GM23248 (cell line): ENCODE data around the gene SUPT7L. TPM values are rescaled to one million over a fixed set of nuclear protein-coding genes. Genes with fewer than 3 reads are reported as not detected.
"Not testable (repeated sequence)": the region's sequence is repeated elsewhere in the genome, so short reads cannot be mapped to it uniquely, and the experiment has no call there.

Experiments
- DNase-seq: peaks from one replicate; pipeline ENCODE4 v3.0.0-alpha.2; 2015
- H2AFZ ChIP-seq: fragments of 200-600 bp; sonication (generic); 2 replicates; pipeline ENCODE4 v1.6.1; 2016; ENCODE audit warnings: antibody characterized with exemption
- H3F3A ChIP-seq: fragments of 200-600 bp; sonication (generic); 2 replicates; pipeline ENCODE4 v1.6.1; 2016; ENCODE audit warnings: mild to moderate bottlenecking, antibody characterized with exemption, mixed run types; ENCODE audit not compliant: insufficient read depth
- H3K27ac ChIP-seq: fragments of 200-600 bp; sonication (generic); 2 replicates; pipeline ENCODE4 v1.5.1; 2016; ENCODE audit warnings: mild to moderate bottlenecking
- H3K27me3 ChIP-seq: fragments of 200-600 bp; sonication (generic); replicated peaks from 2 replicates; pipeline ENCODE4 v1.6.1; 2016; ENCODE audit warnings: mild to moderate bottlenecking; ENCODE audit not compliant: insufficient read depth
- H3K36me3 ChIP-seq: fragments of 200-600 bp; sonication (generic); 2 replicates; pipeline ENCODE4 v1.6.1; 2016; ENCODE audit warnings: low read depth, mild to moderate bottlenecking
- H3K4me1 ChIP-seq: fragments of 200-600 bp; sonication (generic); 2 replicates; pipeline ENCODE4 v1.6.1; 2016; ENCODE audit warnings: mild to moderate bottlenecking; ENCODE audit not compliant: insufficient read depth
- H3K4me2 ChIP-seq: fragments of 200-600 bp; sonication (generic); one replicate; pipeline ENCODE4 v1.6.1; 2016; ENCODE audit warnings: mild to moderate bottlenecking; ENCODE audit not compliant: unreplicated experiment
- H3K4me3 ChIP-seq: fragments of 200-600 bp; sonication (generic); 2 replicates; pipeline ENCODE4 v1.5.1; 2016; ENCODE audit warnings: mild to moderate bottlenecking
- H3K79me2 ChIP-seq: fragments of 200-600 bp; sonication (generic); 2 replicates; pipeline ENCODE4 v1.6.1; 2016; ENCODE audit warnings: mild to moderate bottlenecking; ENCODE audit not compliant: insufficient read depth
- H3K9ac ChIP-seq: fragments of 200-600 bp; sonication (generic); 2 replicates; pipeline ENCODE4 v1.6.1; 2016; ENCODE audit warnings: mild to moderate bottlenecking
- H3K9me2 ChIP-seq: fragments of 200-600 bp; sonication (generic); 2 replicates; pipeline ENCODE4 v1.6.1; 2016; ENCODE audit warnings: mixed run types, mild to moderate bottlenecking, moderate library complexity; ENCODE audit not compliant: insufficient read depth
- H3K9me3 ChIP-seq: fragments of 200-600 bp; sonication (generic); one replicate; pipeline ENCODE4 v1.6.1; 2017; ENCODE audit warnings: low read depth
- H4K20me1 ChIP-seq: fragments of 200-600 bp; sonication (generic); 2 replicates; pipeline ENCODE4 v1.6.0; 2016; ENCODE audit not compliant: insufficient read depth
- EZH2 ChIP-seq: fragments of 200-600 bp; sonication (generic); IDR thresholded peaks from 2 replicates; pipeline ENCODE4 v1.6.1; 2018; ENCODE audit warnings: antibody characterized with exemption, mild to moderate bottlenecking; ENCODE audit not compliant: insufficient read depth, poor library complexity, severe bottlenecking
- EZH2phosphoT487 ChIP-seq: fragments of 200-600 bp; sonication (generic); IDR thresholded peaks from 2 replicates; pipeline ENCODE4 v1.6.1; 2018; ENCODE audit warnings: antibody characterized with exemption, moderate library complexity, mild to moderate bottlenecking, low read depth; ENCODE audit not compliant: insufficient read depth
- WGBS, 2 experiments: methylation state at CpG; one replicate each; pipeline ENCODE4 v1.1.6; 2015 to 2017; ENCODE audit warnings: low lambda C conversion rate in 2 of 2, low coverage in 1 of 2; ENCODE audit errors: missing lambda C conversion rate in 2 of 2; 5-methylcytosine and 5-hydroxymethylcytosine counted together
- in situ Hi-C: fragments of 300-500 bp; cut with MboI; formaldehyde crosslinking; loops from 2 replicates; pipeline ENCODE4 v1.15.0; 2020
- polyA plus RNA-seq: library from polyadenylated mRNA; unstranded; fragments of >200 nt; fragmentation: Nextera tagmentation; extraction: Ambion mirVana; gene quantifications from 2 replicates; pipeline ENCODE4 v1.2.1, GENCODE V29; 2016
- total RNA-seq: library from RNA; depleted of rRNA; stranded (reverse); fragments of >200 nt; shearing (Covaris generic); gene quantifications from 2 replicates; pipeline ENCODE4 v1.2.3, GENCODE V29; 2014

SUPT7L gene
- total and polyA plus RNA-seq, 2 experiments from 2014 or later, result 23.3 to 24.6 TPM

DNA sequence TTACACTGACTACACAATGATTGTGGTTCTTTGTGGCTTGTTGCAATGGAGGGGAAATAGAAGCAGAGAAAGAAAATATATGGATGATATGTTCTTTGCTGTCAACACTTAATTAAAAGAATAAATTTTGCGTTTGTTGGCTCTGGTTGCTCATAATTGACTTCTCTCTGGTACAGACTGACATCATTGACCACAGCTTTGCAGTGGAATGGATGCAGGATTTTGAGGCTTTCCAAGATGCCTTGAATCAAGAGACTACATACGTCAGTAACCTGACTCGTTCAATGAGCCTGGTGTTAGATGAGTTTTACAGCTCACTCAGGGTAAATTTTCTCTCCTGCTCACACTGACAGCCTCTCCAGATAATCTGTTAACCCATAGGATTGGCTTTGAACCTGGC, 24.7 kb downstream of the SUPT7L start:
- Histone ChIP-seq H2AFZ (no peak overlapping the region), H3K36me3 (peaks cover 43% of the 10 kb centered on the region), H3K79me2 (no peaks in the 10 kb centered on the region), H3K27me3 (no peaks in the 10 kb centered on the region), H3K4me1 (peaks cover 20% of the 10 kb centered on the region), H3K9me3 (no peaks in the 10 kb centered on the region), H3K4me2 (peak overlapping the region; percentile 71), H3K9ac (0 out of 2 replicates have a peak overlapping the region, but pooled peaks have one; percentile 16), H3K27ac (peak overlapping the region; percentile 82), H3K9me2 (no peaks in the 10 kb centered on the region), H3F3A (peaks cover 39% of the 10 kb centered on the region), H3K4me3 (peak overlapping the region; percentile 17; the same call in 1 of the 2 replicates), H4K20me1 (peaks cover 3% of the 10 kb centered on the region; the same call in 1 of the 2 replicates)
- peak; percentile 95 for TF ChIP-seq EZH2phosphoT487
- no peak for TF ChIP-seq EZH2
- 3 to 5% methylated on average over 3 of the region's 3 CpGs for WGBS, 2 experiments
- peak; percentile 93 for DNase-seq
- in situ Hi-C loops, result no loop called here

DNA sequence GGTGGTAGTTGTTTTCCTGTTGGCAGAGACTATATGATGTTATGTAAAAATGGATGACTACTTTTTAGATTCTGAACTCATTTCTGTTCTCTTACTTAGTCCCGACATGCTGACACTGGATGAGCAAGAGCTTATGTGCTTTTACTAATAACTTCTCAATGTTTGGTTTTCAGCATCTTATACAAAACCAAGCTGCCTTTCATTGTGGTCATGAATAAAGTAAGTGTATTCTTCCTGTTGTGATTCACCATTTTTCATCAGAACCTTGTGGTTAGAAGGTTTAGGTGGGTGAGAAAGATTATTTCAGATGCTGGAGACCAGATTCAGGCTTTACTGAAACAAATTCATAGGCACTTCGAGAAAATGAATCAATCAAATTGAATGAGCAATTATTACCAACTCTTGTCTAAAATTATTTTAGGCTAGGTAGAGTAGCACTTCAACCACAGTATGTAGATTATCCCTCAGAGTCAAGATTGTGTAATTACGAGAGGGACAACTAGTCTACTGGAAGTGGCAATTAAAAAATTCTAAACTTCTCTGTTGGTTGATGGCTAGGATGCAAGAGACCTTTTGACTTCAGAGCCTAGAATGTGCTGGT, 25.3 kb downstream of the SUPT7L start:
- DNase-seq, result peak; percentile 95
- Histone ChIP-seq H2AFZ (no peak overlapping the region), H3K9me2 (no peaks in the 10 kb centered on the region), H3F3A (peaks cover 39% of the 10 kb centered on the region), H4K20me1 (peaks cover 3% of the 10 kb centered on the region; the same call in 1 of the 2 replicates), H3K9ac (peak overlapping the region; percentile 16), H3K9me3 (no peaks in the 10 kb centered on the region), H3K4me1 (peaks cover 20% of the 10 kb centered on the region), H3K4me3 (peak overlapping the region; percentile 17; the same call in 1 of the 2 replicates), H3K27me3 (no peaks in the 10 kb centered on the region), H3K79me2 (no peaks in the 10 kb centered on the region), H3K4me2 (peak overlapping the region; percentile 71), H3K36me3 (peaks cover 42% of the 10 kb centered on the region), H3K27ac (peak overlapping the region; percentile 82)
- WGBS, 2 experiments, result 8 to 10% methylated on average over 3 of the region's 3 CpGs
- in situ Hi-C loops, result no loop called here
- peak; percentile 80; the same call in 1 of the 2 replicates for TF ChIP-seq EZH2phosphoT487
- no peak for TF ChIP-seq EZH2

DNA sequence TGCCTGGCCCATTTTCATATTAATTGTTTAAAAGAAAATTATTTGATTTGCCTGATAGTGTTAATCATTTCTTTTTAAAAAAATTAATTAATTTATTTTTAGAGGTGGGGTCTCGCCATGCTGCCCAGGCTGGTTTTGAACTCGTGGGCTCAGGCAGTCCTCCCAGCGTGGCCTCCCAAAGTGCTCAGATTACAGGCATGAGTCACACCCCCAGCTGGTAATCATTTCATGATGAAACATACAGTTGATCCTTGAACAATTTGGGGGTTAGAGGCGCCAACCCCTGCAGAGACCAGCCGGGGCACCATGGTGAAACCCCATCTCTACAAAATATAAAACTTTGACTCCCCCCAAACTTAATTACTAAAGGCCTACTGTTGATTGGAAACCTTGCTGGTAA, 26.6 kb downstream of the SUPT7L start:
- H3K9me2 ChIP-seq, result no peaks in the 10 kb centered on the region
- H3K27me3 ChIP-seq, result no peaks in the 10 kb centered on the region
- H3K27ac ChIP-seq, result no peak overlapping the region
- no peak overlapping the region for H2AFZ ChIP-seq
- peaks cover 48% of the 10 kb centered on the region for H3K36me3 ChIP-seq
- H3K9me3 ChIP-seq, result no peaks in the 10 kb centered on the region
- peaks cover 20% of the 10 kb centered on the region for H3K4me1 ChIP-seq
- H3K4me3 ChIP-seq, result no peak overlapping the region
- H3K4me2 ChIP-seq, result peak overlapping the region; percentile 4
- no peak for TF ChIP-seq EZH2phosphoT487
- TF ChIP-seq EZH2, result no peak
- WGBS, 2 experiments, result 82 to 84% methylated on average over 5 of the region's 5 CpGs
- in situ Hi-C loops, result no loop called here
- no peak overlapping the region for H3K9ac ChIP-seq
- peak; percentile 26 for DNase-seq
- H3K79me2 ChIP-seq, result no peaks in the 10 kb centered on the region
- H3F3A ChIP-seq, result peaks cover 39% of the 10 kb centered on the region
- peaks cover 3% of the 10 kb centered on the region; the same call in 1 of the 2 replicates for H4K20me1 ChIP-seq

DNA sequence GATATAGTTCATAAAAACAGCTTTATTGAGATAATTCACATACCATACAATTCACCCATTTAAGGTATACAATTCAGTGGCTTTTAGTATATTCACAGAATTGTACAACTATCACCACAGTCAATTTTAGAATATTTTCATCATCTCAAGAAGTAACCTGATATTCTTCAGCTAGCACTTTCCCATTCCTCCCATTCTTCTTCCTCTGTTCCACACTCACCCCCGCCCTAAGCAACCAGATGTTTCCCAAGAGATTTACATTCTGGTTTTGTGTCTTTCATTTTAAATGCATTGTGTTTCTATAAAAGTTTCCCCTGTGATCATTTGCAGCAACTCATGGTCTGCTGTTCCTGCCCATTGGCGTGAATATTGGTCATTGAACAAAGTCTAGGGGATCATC, 29.1 kb downstream of the SUPT7L start:
- Histone ChIP-seq H3K9me3 (no peaks in the 10 kb centered on the region), H3K36me3 (peaks cover 35% of the 10 kb centered on the region), H3K9ac (no peak overlapping the region), H3K27ac (no peak overlapping the region), H3F3A (peaks cover 37% of the 10 kb centered on the region), H3K4me1 (peaks cover 23% of the 10 kb centered on the region), H3K4me3 (no peak overlapping the region), H3K9me2 (no peaks in the 10 kb centered on the region), H3K79me2 (peaks cover 7% of the 10 kb centered on the region), H2AFZ (no peak overlapping the region), H3K4me2 (no peak overlapping the region), H3K27me3 (no peaks in the 10 kb centered on the region), H4K20me1 (peaks cover 3% of the 10 kb centered on the region; the same call in 1 of the 2 replicates)
- TF ChIP-seq EZH2 (no peak), EZH2phosphoT487 (no peak)
- in situ Hi-C loops, result no loop called here
- WGBS, 2 experiments, result 95 to 97% methylated on average over 2 of the region's 2 CpGs
- no peak for DNase-seq

DNA sequence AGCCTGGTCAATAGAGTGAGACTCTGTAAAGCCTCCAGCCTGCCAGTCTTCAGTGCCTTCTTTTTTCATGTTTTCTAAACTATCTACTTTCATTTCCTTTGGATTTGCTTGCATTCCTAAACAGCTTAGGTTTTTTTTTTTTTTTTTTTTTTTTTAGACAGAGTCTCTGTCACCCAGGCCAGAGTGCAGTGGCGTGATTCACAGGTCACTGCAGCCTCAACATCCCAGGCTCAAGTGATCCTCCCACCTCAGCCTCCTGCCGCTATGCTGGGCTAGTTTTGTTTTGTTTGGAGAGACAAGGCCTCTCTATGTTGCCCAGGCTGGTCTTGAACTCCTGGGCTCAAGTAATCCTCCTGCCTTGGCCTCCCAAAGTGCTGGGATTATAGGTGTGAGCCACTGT, 33.2 kb downstream of the SUPT7L start:
- peak overlapping the region; percentile 96 for H3K4me2 ChIP-seq
- H3K4me3 ChIP-seq, result peak overlapping the region; percentile 87; the same call in 1 of the 2 replicates
- H3K27me3 ChIP-seq, DNase-seq, H3K9me3 ChIP-seq, H3K27ac ChIP-seq, in situ Hi-C loops, H4K20me1 ChIP-seq, H3K9me2 ChIP-seq, H2AFZ ChIP-seq, H3K9ac ChIP-seq: not testable (repeated sequence)
- peaks cover 32% of the 10 kb centered on the region for H3K36me3 ChIP-seq
- WGBS, 2 experiments, result 93 to 100% methylated on average over 2 of the region's 2 CpGs
- H3K79me2 ChIP-seq, result peaks cover 10% of the 10 kb centered on the region
- peaks cover 15% of the 10 kb centered on the region for H3K4me1 ChIP-seq
- peaks cover 21% of the 10 kb centered on the region for H3F3A ChIP-seq
